ENCODE measurements around the gene BTBD10. TPM values are rescaled to one million over a fixed set of nuclear protein-coding genes. Genes with fewer than 3 reads are reported as not detected.

BTBD10 gene
- total and polyA plus RNA-seq, 2 of the 13 experiments (the other 11 are each of a cell fraction or from before 2014, with no cell fraction given) = 9.8 to 26.6 TPM

- no peak for TF ChIP-seq ZSCAN5A (CRISPR knock-in tag; IDR thresholded peaks at IDR 0.05; ENCODE audit: borderline replicate concordance)
Observed at GRCh38 chr11:13375798-13376197, 87.2 kb downstream of the BTBD10 start (continued).

- FAIRE-seq = no peak
- H3K36me3 ChIP-seq (replicated peaks in 1 of 2; ENCODE audit: control insufficient read depth in 1 of 2, insufficient read depth in 2 of 2, low read length in 2 of 2) = no peaks in the 10 kb centered on the region; a peak in 1 of 5 replicates
- H3K4me3 ChIP-seq (replicated peaks in 1 of 3; ENCODE audit: insufficient read depth in 1 of 3, low read depth in 2 of 3, low read length in 3 of 3) = no peak overlapping the region
- ATAC-seq = no peak
- no TSS peak for BruUV-seq (replicated peaks)
- intact Hi-C loops (cut with micrococcal nuclease; ENCODE audit: unreplicated experiment) (no loop called here), in situ Hi-C loops (cut with HindIII; ENCODE audit: extremely low pct_ligation_motif_present, low pct_unique_long_range_greater_than_20kb) (no loop called here)
- 91% methylated on average over 2 of the region's 2 CpGs for WGBS (ENCODE audit: low lambda C conversion rate)
- no peak overlapping the region for H3K27ac ChIP-seq (ENCODE audit: extremely low read length, insufficient read depth, low read length)
- POLR2A ChIA-PET = no interaction called here
- TF ChIP-seq MYPOP (CRISPR knock-in tag; IDR thresholded peaks at IDR 0.05) = no peak
- no peak for TF ChIP-seq ZNF678 (CRISPR knock-in tag; IDR thresholded peaks at IDR 0.05)
- TF ChIP-seq PAF1 (CRISPR knock-in tag; IDR thresholded peaks at IDR 0.05) = no peak
- TF ChIP-seq BCL6 (CRISPR knock-in tag; IDR thresholded peaks at IDR 0.05) = no peak
- no peak for TF ChIP-seq RAD51 (IDR thresholded peaks at IDR 0.05; ENCODE audit: borderline replicate concordance)
- no peak for TF ChIP-seq ZNF552 (CRISPR knock-in tag; IDR thresholded peaks at IDR 0.05; ENCODE audit: borderline replicate concordance)
- no peak for TF ChIP-seq MXD4 (CRISPR knock-in tag; IDR thresholded peaks at IDR 0.05)
- TF ChIP-seq NR2F1 (CRISPR knock-in tag; IDR thresholded peaks at IDR 0.05) = no peak
- no peak for TF ChIP-seq KDM5B (CRISPR knock-in tag; IDR thresholded peaks at IDR 0.05; ENCODE audit: borderline replicate concordance)
- H4K20me1 ChIP-seq (ENCODE audit: insufficient read depth, low read length) = no peaks in the 10 kb centered on the region
- no peak overlapping the region for H2AFZ ChIP-seq (ENCODE audit: low read length)
- H3K27me3 ChIP-seq (ENCODE audit: control insufficient read depth in 1 of 2, insufficient read depth in 2 of 2, low read length in 2 of 2) = no peaks in the 10 kb centered on the region
- no peak overlapping the region for H3K9ac ChIP-seq (ENCODE audit: insufficient read depth, low read depth, low read length)
- DNase-seq (ENCODE audit: low spot score) = no peak
- CTCF ChIA-PET (ENCODE audit: low intra/inter-chr PET ratio, low total read pairs) = no interaction called here
- no peaks in the 10 kb centered on the region for H3K9me3 ChIP-seq (ENCODE audit: low read length)
- no peak overlapping the region for H3K4me2 ChIP-seq (ENCODE audit: low read depth, low read length)
- no peaks in the 10 kb centered on the region for H3K4me1 ChIP-seq (ENCODE audit: insufficient read depth, low read length)
- no peaks in the 10 kb centered on the region for H3K79me2 ChIP-seq (ENCODE audit: insufficient read depth, low read length)
Observed at GRCh38 chr11:13373216-13373615, 89.8 kb downstream of the BTBD10 start.

All from HepG2 (cell line).